ENCODE results near the gene C11orf16. TPM values are rescaled to one million over a fixed set of nuclear protein-coding genes. Genes with fewer than 3 reads are reported as not detected.
"Not testable (repeated sequence)": the region's sequence is repeated elsewhere in the genome, so short reads cannot be mapped to it uniquely, and the experiment has no call there.

C11orf16 gene, protein sequence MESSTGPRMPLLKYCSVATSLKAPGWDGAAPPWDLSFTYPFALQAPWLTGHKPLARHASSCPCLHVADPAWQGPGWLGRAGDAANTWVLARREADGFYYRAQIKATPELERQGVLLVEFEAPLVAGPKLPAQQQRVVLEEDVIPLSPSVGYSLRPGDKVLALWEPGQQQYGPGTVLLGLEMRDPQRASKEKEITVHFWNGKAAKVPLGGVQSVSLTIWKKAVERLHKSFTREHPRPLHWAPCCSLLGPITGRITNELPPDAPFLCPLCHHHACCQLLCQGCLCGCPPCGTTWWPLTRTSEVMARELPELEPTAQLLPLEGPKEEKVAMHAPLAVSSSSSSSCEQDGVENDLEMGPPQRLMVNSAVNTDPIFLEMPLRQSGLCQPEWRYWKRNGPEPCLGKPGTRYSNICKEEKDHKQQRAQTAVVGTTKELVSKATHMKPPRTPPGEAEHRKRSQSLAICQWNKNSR
- not detected for total RNA-seq
- under 1 TPM in 1 of 3 donors, not detected in 2; 0.07 TPM for polyA plus RNA-seq
- long read RNA-seq, donor 1 = 0 reads
- long read RNA-seq, donor 2 = 0 reads
- long read RNA-seq, donor 3 = 0 reads
- long read RNA-seq, donor 4 = 0 reads
- long read RNA-seq, donor 5 = 0 reads
- long read RNA-seq, donor 6 = 0 reads
- long read RNA-seq, donor 7 = 0 reads
- long read RNA-seq, donor 8 = 0 reads
- long read RNA-seq, donor 9 = 0 reads
- long read RNA-seq, donor 10 = 0 reads

GRCh38 chr11:8932564-8933180 is at the start of gene C11orf16:
C11orf16 (minus strand) TSS chr11:8932947; CDS start chr11:8932308, 639 bp downstream.
- intact Hi-C loops (cut with DNase I) = no loop called here
- H3K27ac ChIP-seq = no peak within 1 kb of the TSS
- DNase-seq = no peak

GRCh38 chr11:8980485-8980884 is 47.7 kb upstream of the C11orf16 start:
- Histone ChIP-seq H3K27me3 (no peaks in the 10 kb centered on the region), H3K4me3 (no peak overlapping the region), H3K36me3 (replicated peaks in 1 of 2) (no peaks in the 10 kb centered on the region), H3K9me3 (replicated peaks in 1 of 3) (no peaks in the 10 kb centered on the region), H3K4me1 (replicated peaks in 1 of 2) (no peaks in the 10 kb centered on the region), H3K27ac (no peak overlapping the region)
- WGBS, 4 donors = 83 to 89% (median 86%) methylated on average over 3 of the region's 3 CpGs
- intact Hi-C loops (cut with DNase I) = no loop called here
- TF ChIP-seq, protein P1, sequence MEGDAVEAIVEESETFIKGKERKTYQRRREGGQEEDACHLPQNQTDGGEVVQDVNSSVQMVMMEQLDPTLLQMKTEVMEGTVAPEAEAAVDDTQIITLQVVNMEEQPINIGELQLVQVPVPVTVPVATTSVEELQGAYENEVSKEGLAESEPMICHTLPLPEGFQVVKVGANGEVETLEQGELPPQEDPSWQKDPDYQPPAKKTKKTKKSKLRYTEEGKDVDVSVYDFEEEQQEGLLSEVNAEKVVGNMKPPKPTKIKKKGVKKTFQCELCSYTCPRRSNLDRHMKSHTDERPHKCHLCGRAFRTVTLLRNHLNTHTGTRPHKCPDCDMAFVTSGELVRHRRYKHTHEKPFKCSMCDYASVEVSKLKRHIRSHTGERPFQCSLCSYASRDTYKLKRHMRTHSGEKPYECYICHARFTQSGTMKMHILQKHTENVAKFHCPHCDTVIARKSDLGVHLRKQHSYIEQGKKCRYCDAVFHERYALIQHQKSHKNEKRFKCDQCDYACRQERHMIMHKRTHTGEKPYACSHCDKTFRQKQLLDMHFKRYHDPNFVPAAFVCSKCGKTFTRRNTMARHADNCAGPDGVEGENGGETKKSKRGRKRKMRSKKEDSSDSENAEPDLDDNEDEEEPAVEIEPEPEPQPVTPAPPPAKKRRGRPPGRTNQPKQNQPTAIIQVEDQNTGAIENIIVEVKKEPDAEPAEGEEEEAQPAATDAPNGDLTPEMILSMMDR (IDR thresholded peaks at IDR 0.05) = no peak
- no peak for TF ChIP-seq POLR2A (IDR thresholded peaks at IDR 0.05)
- DNase-seq = no peak

More at GRCh38 chr11:8932564-8933180, at the start of gene C11orf16:
- Histone ChIP-seq H3K9me3 (replicated peaks in 1 of 3) (no peaks in the 10 kb centered on the region), H3K27me3 (no peaks in the 10 kb centered on the region), H3K4me1 (replicated peaks in 1 of 2) (no peaks in the 10 kb centered on the region), H3K4me3 (no peak within 1 kb of the TSS), H3K36me3 (replicated peaks in 1 of 2) (no peaks in the 10 kb centered on the region)
- TF ChIP-seq, protein P1 (IDR thresholded peaks at IDR 0.05) = no peak
- TF ChIP-seq POLR2A (IDR thresholded peaks at IDR 0.05) = no peak
- 83 to 91% (median 87%) methylated on average over 9 to 12 of the region's 12 CpGs for WGBS, 4 donors

GRCh38 chr11:8979365-8979764 is 46.6 kb upstream of the C11orf16 start:
- 44 to 68% (median 51%) methylated on average over 5 of the region's 7 CpGs for WGBS, 4 donors

GRCh38 chr11:8973121-8973520 is 40.4 kb upstream of the C11orf16 start:
- TF ChIP-seq, protein P1 (IDR thresholded peaks at IDR 0.05) = no peak
- TF ChIP-seq POLR2A (IDR thresholded peaks at IDR 0.05) = no peak
- intact Hi-C loops (cut with DNase I) = no loop called here
- WGBS, 4 donors = 68 to 75% (median 73%) methylated on average over 3 of the region's 3 CpGs
- H3K36me3 ChIP-seq (replicated peaks in 1 of 2) = no peaks in the 10 kb centered on the region
- H3K27me3 ChIP-seq = no peaks in the 10 kb centered on the region
- H3K4me1 ChIP-seq (replicated peaks in 1 of 2) = no peaks in the 10 kb centered on the region
- H3K27ac ChIP-seq = no peak overlapping the region
- no peak for DNase-seq
- no peak overlapping the region for H3K4me3 ChIP-seq
- H3K9me3 ChIP-seq (replicated peaks in 1 of 3) = no peaks in the 10 kb centered on the region

More at GRCh38 chr11:8979365-8979764, 46.6 kb upstream of the C11orf16 start:
- H3K27ac ChIP-seq; intact Hi-C loops (cut with DNase I); H3K4me3 ChIP-seq; DNase-seq; H3K9me3 ChIP-seq (replicated peaks in 1 of 3); H3K36me3 ChIP-seq (replicated peaks in 1 of 2); H3K27me3 ChIP-seq; H3K4me1 ChIP-seq (replicated peaks in 1 of 2): not testable (repeated sequence)
